ENCODE results near the gene NOL6.
A peak's percentile ranks its signal among the peaks of the same experiment; 100 is the strongest.

The NOL6 gene

GRCh38 chr9:33447799-33448553, 25.7 kb downstream of the NOL6 start:
- peaks cover 18% of the 10 kb centered on the region for H3K4me1 ChIP-seq (ENCODE audit: control insufficient read depth, low read depth, low read length)
- H3K9me3 ChIP-seq (ENCODE audit: control insufficient read depth, low read depth, low read length) = no peaks in the 10 kb centered on the region
- H3K27ac ChIP-seq (ENCODE audit: low read length) = no peak overlapping the region
- no peak overlapping the region for H3K9ac ChIP-seq (ENCODE audit: low read length)
- H3K4me3 ChIP-seq (ENCODE audit: low read length) = peak overlapping the region; percentile 40
- no peaks in the 10 kb centered on the region for H3K36me3 ChIP-seq (ENCODE audit: control insufficient read depth, low read depth, low read length)
- H3K27me3 ChIP-seq (ENCODE audit: control insufficient read depth, insufficient read depth, low read length) = peaks cover 25% of the 10 kb centered on the region

DNA sequence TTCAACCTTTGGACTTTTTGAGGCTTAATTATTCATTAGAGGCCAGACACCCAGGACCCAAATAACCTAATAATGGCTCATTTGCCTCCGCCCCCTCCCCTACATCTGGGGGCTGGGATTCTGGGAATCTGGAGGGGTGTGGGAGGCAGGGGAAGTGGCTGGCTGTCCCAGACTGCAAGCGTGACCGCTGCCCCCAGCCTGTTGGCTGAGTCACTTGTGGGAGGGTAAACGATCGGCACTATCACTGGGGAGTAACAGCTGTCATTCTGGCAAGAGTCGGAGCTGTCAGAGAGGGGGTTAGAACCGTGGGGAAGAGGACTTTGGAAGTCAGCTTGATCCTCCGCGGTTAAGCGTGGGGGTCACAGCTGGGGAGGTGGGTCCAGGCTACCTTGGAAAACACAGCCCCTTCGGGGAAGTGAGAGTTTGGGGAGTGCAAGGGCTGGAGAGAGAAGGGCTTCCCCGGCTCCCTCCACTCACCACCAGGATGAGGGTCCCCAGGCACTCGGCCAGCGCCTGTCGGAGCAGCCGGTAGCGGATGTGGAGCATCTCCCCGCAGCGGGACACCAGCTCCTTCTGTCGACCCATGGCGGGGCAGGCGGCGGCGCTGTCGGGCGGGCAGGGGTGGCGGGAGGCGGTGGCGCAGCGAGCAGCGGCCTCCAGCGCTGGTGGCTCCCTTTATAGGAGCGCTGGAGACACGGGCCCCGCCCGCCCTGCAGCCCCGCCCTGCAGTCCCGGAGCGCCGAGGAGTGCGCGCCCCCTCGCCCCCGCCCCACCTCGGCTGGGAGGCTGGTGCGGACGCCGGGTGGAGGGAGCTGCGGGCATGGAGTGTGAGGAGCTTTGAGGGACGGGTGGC, 26.6 kb downstream of the NOL6 start, which contains the start of gene AQP3:
AQP3 (minus strand) TSS at position 648 of the 853 bp plus-strand sequence; CDS start at position 585, 63 bp downstream.
- peak within 1 kb of the TSS; percentile 40 for H3K4me3 ChIP-seq (ENCODE audit: low read length)
- no peaks in the 10 kb centered on the region for H3K9me3 ChIP-seq (ENCODE audit: control insufficient read depth, low read depth, low read length)
- peaks cover 25% of the 10 kb centered on the region for H3K27me3 ChIP-seq (ENCODE audit: control insufficient read depth, insufficient read depth, low read length)
- peaks cover 17% of the 10 kb centered on the region for H3K4me1 ChIP-seq (ENCODE audit: control insufficient read depth, low read depth, low read length)
- H3K27ac ChIP-seq (ENCODE audit: low read length) = no peak within 1 kb of the TSS
- H3K9ac ChIP-seq (ENCODE audit: low read length) = no peak within 1 kb of the TSS
- no peaks in the 10 kb centered on the region for H3K36me3 ChIP-seq (ENCODE audit: control insufficient read depth, low read depth, low read length)

- no peaks in the 10 kb centered on the region for H3K9me3 ChIP-seq (ENCODE audit: control insufficient read depth, low read depth, low read length)
- no peak overlapping the region for H3K27ac ChIP-seq (ENCODE audit: low read length)
- H3K4me3 ChIP-seq (ENCODE audit: low read length) = peak overlapping the region; percentile 40
- H3K4me1 ChIP-seq (ENCODE audit: control insufficient read depth, low read depth, low read length) = peaks cover 17% of the 10 kb centered on the region
- peaks cover 25% of the 10 kb centered on the region for H3K27me3 ChIP-seq (ENCODE audit: control insufficient read depth, insufficient read depth, low read length)
- H3K36me3 ChIP-seq (ENCODE audit: control insufficient read depth, low read depth, low read length) = no peaks in the 10 kb centered on the region
- H3K9ac ChIP-seq (ENCODE audit: low read length) = no peak overlapping the region
Observed at GRCh38 chr9:33446240-33446945, 27.3 kb downstream of the NOL6 start.

- Histone ChIP-seq H3K27me3 (ENCODE audit: control insufficient read depth, insufficient read depth, low read length) (peaks cover 25% of the 10 kb centered on the region), H3K4me3 (ENCODE audit: low read length) (no peak overlapping the region), H3K9ac (ENCODE audit: low read length) (no peak overlapping the region), H3K9me3 (ENCODE audit: control insufficient read depth, low read depth, low read length) (no peaks in the 10 kb centered on the region), H3K36me3 (ENCODE audit: control insufficient read depth, low read depth, low read length) (no peaks in the 10 kb centered on the region), H3K4me1 (ENCODE audit: control insufficient read depth, low read depth, low read length) (peaks cover 17% of the 10 kb centered on the region), H3K27ac (ENCODE audit: low read length) (no peak overlapping the region)
Observed at GRCh38 chr9:33445389-33446239, 28.1 kb downstream of the NOL6 start.

DNA sequence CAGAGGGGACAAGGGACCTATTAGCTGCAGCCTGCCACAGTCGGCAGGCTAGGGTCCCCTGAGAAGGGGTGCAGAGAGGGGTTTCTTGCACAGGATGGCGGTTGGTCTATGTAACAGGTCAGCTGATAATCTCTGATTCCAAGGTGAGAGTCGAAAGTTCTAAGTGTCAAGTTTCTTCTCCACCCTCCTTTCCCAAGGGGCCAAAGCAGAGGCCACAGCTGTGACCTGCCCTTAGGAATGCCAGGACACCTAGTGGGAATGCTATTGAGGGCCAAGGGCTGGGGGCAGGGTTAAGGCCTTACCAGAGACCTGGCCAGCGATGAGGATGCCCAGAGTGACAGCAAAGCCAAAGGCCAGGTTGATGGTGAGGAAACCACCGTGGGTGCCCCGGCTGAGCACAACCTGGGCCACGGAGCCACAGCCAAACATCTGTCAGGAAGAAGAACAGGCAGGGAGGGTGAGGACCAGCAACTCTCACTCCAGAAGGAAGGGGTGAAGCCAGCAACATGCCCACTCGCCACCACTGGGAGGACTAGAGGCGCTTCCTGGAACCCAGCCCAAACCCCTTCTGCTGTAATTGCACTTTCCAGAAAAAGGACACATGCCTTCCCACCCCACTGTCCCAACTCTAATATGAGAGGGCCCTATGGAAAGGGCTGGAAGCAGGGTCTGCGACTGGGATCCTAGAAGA, 30.1 kb downstream of the NOL6 start:
- Histone ChIP-seq H3K36me3 (ENCODE audit: control insufficient read depth, low read depth, low read length) (no peaks in the 10 kb centered on the region), H3K27me3 (ENCODE audit: control insufficient read depth, insufficient read depth, low read length) (peaks cover 22% of the 10 kb centered on the region), H3K4me3 (ENCODE audit: low read length) (no peak overlapping the region), H3K9me3 (ENCODE audit: control insufficient read depth, low read depth, low read length) (no peaks in the 10 kb centered on the region), H3K4me1 (ENCODE audit: control insufficient read depth, low read depth, low read length) (peaks cover 17% of the 10 kb centered on the region), H3K27ac (ENCODE audit: low read length) (no peak overlapping the region), H3K9ac (ENCODE audit: low read length) (no peak overlapping the region)

GRCh38 chr9:33443047-33443446, 30.7 kb downstream of the NOL6 start:
- Histone ChIP-seq H3K9me3 (ENCODE audit: control insufficient read depth, low read depth, low read length) (no peaks in the 10 kb centered on the region), H3K4me1 (ENCODE audit: control insufficient read depth, low read depth, low read length) (peaks cover 17% of the 10 kb centered on the region), H3K27me3 (ENCODE audit: control insufficient read depth, insufficient read depth, low read length) (peaks cover 16% of the 10 kb centered on the region), H3K9ac (ENCODE audit: low read length) (no peak overlapping the region), H3K27ac (ENCODE audit: low read length) (no peak overlapping the region), H3K4me3 (ENCODE audit: low read length) (no peak overlapping the region), H3K36me3 (ENCODE audit: control insufficient read depth, low read depth, low read length) (no peaks in the 10 kb centered on the region)

DNA sequence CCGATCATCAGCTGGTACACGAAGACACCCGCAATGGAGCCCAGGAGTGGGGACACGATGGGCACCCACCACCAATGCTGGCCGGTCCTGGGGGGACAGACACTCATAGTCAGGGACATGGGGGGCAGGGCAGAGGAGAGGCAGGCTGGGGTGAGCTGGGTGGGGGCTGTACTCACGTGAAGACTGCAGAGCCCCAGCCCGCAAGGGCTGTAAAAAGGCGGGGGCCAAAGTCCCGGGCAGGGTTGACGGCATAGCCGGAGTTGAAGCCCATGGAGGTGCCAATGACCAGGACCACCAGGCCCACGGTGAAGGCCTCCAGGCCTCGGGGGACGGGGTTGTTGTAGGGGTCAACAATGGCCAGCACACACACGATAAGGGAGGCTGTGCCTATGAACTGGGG, 31.6 kb downstream of the NOL6 start:
- peaks cover 14% of the 10 kb centered on the region for H3K4me1 ChIP-seq (ENCODE audit: control insufficient read depth, low read depth, low read length)
- peaks cover 12% of the 10 kb centered on the region for H3K27me3 ChIP-seq (ENCODE audit: control insufficient read depth, insufficient read depth, low read length)
- no peak overlapping the region for H3K4me3 ChIP-seq (ENCODE audit: low read length)
- H3K9me3 ChIP-seq (ENCODE audit: control insufficient read depth, low read depth, low read length) = no peaks in the 10 kb centered on the region
- no peaks in the 10 kb centered on the region for H3K36me3 ChIP-seq (ENCODE audit: control insufficient read depth, low read depth, low read length)
- no peak overlapping the region for H3K9ac ChIP-seq (ENCODE audit: low read length)
- no peak overlapping the region for H3K27ac ChIP-seq (ENCODE audit: low read length)

GRCh38 chr9:33440609-33441008, 33.1 kb downstream of the NOL6 start:
- Histone ChIP-seq H3K4me3 (ENCODE audit: low read length) (no peak overlapping the region), H3K4me1 (ENCODE audit: control insufficient read depth, low read depth, low read length) (peaks cover 5% of the 10 kb centered on the region), H3K27ac (ENCODE audit: low read length) (no peak overlapping the region), H3K9ac (ENCODE audit: low read length) (no peak overlapping the region), H3K9me3 (ENCODE audit: control insufficient read depth, low read depth, low read length) (no peaks in the 10 kb centered on the region), H3K27me3 (ENCODE audit: control insufficient read depth, insufficient read depth, low read length) (no peaks in the 10 kb centered on the region), H3K36me3 (ENCODE audit: control insufficient read depth, low read depth, low read length) (no peaks in the 10 kb centered on the region)

- no peaks in the 10 kb centered on the region for H3K27me3 ChIP-seq (ENCODE audit: control insufficient read depth, insufficient read depth, low read length)
- H3K4me1 ChIP-seq (ENCODE audit: control insufficient read depth, low read depth, low read length) = peaks cover under 1% of the 10 kb centered on the region
- H3K27ac ChIP-seq (ENCODE audit: low read length) = no peak overlapping the region
- H3K36me3 ChIP-seq (ENCODE audit: control insufficient read depth, low read depth, low read length) = no peaks in the 10 kb centered on the region
- H3K9ac ChIP-seq (ENCODE audit: low read length) = no peak overlapping the region
- H3K9me3 ChIP-seq (ENCODE audit: control insufficient read depth, low read depth, low read length) = no peaks in the 10 kb centered on the region
- no peak overlapping the region for H3K4me3 ChIP-seq (ENCODE audit: low read length)
Observed at GRCh38 chr9:33440204-33440603, 33.5 kb downstream of the NOL6 start.

GRCh38 chr9:33439731-33440130, 34.0 kb downstream of the NOL6 start:
- Histone ChIP-seq H3K4me1 (ENCODE audit: control insufficient read depth, low read depth, low read length) (no peaks in the 10 kb centered on the region), H3K9me3 (ENCODE audit: control insufficient read depth, low read depth, low read length) (no peaks in the 10 kb centered on the region), H3K9ac (ENCODE audit: low read length) (no peak overlapping the region), H3K27me3 (ENCODE audit: control insufficient read depth, insufficient read depth, low read length) (no peaks in the 10 kb centered on the region), H3K4me3 (ENCODE audit: low read length) (no peak overlapping the region), H3K27ac (ENCODE audit: low read length) (no peak overlapping the region), H3K36me3 (ENCODE audit: control insufficient read depth, low read depth, low read length) (no peaks in the 10 kb centered on the region)

Measured in iPS-18a (cell line).